Measurements from ENCODE around the gene KIF26A. TPM values are rescaled to one million over a fixed set of nuclear protein-coding genes. Genes with fewer than 3 reads are reported as not detected.

KIF26A gene
- total and polyA plus RNA-seq, 2 of the 4 experiments (the other 2 are of a cell fraction): not detected

DNA sequence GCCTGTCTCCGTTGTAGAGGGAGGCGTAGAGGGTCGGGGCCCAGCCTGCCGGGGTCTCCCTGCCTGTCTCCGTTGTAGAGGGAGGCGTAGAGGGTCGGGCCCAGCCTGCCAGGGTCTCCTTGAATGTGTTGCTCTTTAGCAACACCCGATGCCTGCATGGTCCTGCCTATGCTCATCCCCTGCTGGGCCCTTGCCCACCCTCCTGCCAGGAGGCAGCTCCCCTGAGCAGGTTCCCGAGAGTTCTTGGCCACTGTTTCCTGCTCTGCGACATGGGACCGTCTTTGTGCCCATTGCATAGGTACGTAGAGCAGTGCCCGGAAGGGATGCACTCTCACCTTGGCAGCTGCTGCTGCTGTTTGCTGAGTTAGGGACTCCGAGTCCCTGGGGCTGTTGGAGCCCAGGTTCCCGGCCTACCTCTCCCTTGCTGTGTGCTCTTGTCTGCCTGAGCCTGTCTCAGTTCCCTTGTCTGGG lies 3.3 kb downstream of the KIF26A start:
- no peaks in the 10 kb centered on the region for H3K9me1 ChIP-seq (ENCODE audit: insufficient read depth, low read length)
- no peak overlapping the region for H3K4me2 ChIP-seq (ENCODE audit: low read depth, low read length)
- H3K27ac ChIP-seq (ENCODE audit: insufficient read depth, low read length): no peak overlapping the region
- peaks cover 30% of the 10 kb centered on the region for H3K27me3 ChIP-seq (ENCODE audit: control insufficient read depth, insufficient read depth, low read length)
- in situ Hi-C loops (cut with MboI; ENCODE audit: low sequenced_read_pairs) (no loop called here), dilution Hi-C loops (cut with HindIII; ENCODE audit: low sequenced_read_pairs, unreplicated experiment) (no loop called here), intact Hi-C loops (cut with micrococcal nuclease) (no loop called here)
- DNase-seq (no peak), ATAC-seq (ENCODE audit: low read depth) (no peak)
- CTCF ChIA-PET: no interaction called here
- H3K56ac ChIP-seq (ENCODE audit: extremely low read depth, insufficient read depth, low read length): no peak overlapping the region
- H3K9ac ChIP-seq (ENCODE audit: low read depth, low read length): no peak overlapping the region
- H4K91ac ChIP-seq (ENCODE audit: insufficient read depth, low read depth, low read length): no peak overlapping the region
- no peak overlapping the region for H3K4me3 ChIP-seq (ENCODE audit: insufficient read depth, low read depth, low read length)
- no peak overlapping the region for H2BK5ac ChIP-seq (ENCODE audit: low read depth, low read length, poor library complexity, severe bottlenecking)
- no peaks in the 10 kb centered on the region for H4K20me1 ChIP-seq (ENCODE audit: insufficient read depth, low read length)
- H2AK5ac ChIP-seq (ENCODE audit: low read depth, low read length): no peak overlapping the region
- H2BK15ac ChIP-seq (ENCODE audit: low read depth, low read length): no peak overlapping the region
- no peak overlapping the region for H3K23ac ChIP-seq (ENCODE audit: low read depth, low read length)
- H3K4me1 ChIP-seq (ENCODE audit: control insufficient read depth, insufficient read depth, low read length): no peaks in the 10 kb centered on the region; the same call in 1 of the 2 replicates
- no peak overlapping the region for H2AFZ ChIP-seq (replicated peaks; ENCODE audit: low read length, poor library complexity)
- H2BK20ac ChIP-seq (ENCODE audit: low read depth, low read length): no peak overlapping the region
- no peak overlapping the region for H2BK120ac ChIP-seq (ENCODE audit: low read depth, low read length)
- BruUV-seq (replicated peaks): no TSS peak
- no peaks in the 10 kb centered on the region for H3K79me1 ChIP-seq (ENCODE audit: low read depth in 1 of 2, low read length in 2 of 2)
- H3K18ac ChIP-seq (ENCODE audit: low read depth, low read length): no peak overlapping the region
- H3K4ac ChIP-seq (ENCODE audit: low read depth, low read length): no peak overlapping the region
- no peak overlapping the region for H3K14ac ChIP-seq (replicated peaks; ENCODE audit: low read depth, low read length)
- 64% methylated on average over 7 of the region's 15 CpGs; no CpG with 5 or more reads in 1 of the 2 experiments for whole genome bisulfite sequencing, 2 experiments (ENCODE audit: extremely low coverage in 2 of 2, insufficient read length in 1 of 2)
- H3K9me3 ChIP-seq (ENCODE audit: control insufficient read depth, insufficient read depth, low read length): no peaks in the 10 kb centered on the region
- TF ChIP-seq, protein P1, sequence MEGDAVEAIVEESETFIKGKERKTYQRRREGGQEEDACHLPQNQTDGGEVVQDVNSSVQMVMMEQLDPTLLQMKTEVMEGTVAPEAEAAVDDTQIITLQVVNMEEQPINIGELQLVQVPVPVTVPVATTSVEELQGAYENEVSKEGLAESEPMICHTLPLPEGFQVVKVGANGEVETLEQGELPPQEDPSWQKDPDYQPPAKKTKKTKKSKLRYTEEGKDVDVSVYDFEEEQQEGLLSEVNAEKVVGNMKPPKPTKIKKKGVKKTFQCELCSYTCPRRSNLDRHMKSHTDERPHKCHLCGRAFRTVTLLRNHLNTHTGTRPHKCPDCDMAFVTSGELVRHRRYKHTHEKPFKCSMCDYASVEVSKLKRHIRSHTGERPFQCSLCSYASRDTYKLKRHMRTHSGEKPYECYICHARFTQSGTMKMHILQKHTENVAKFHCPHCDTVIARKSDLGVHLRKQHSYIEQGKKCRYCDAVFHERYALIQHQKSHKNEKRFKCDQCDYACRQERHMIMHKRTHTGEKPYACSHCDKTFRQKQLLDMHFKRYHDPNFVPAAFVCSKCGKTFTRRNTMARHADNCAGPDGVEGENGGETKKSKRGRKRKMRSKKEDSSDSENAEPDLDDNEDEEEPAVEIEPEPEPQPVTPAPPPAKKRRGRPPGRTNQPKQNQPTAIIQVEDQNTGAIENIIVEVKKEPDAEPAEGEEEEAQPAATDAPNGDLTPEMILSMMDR (conservative IDR thresholded peaks at IDR 0.05; ENCODE audit: low read depth, low read length): no peak
- TF ChIP-seq SMC3 (IDR thresholded peaks at IDR 0.05; ENCODE audit: low read depth, low read length): no peak
- TF ChIP-seq MXI1 (IDR thresholded peaks at IDR 0.05; ENCODE audit: borderline replicate concordance, low read depth, low read length): no peak
- no peak for TF ChIP-seq CEBPB (IDR thresholded peaks at IDR 0.05; ENCODE audit: low read depth, low read length)
- TF ChIP-seq, protein P2, sequence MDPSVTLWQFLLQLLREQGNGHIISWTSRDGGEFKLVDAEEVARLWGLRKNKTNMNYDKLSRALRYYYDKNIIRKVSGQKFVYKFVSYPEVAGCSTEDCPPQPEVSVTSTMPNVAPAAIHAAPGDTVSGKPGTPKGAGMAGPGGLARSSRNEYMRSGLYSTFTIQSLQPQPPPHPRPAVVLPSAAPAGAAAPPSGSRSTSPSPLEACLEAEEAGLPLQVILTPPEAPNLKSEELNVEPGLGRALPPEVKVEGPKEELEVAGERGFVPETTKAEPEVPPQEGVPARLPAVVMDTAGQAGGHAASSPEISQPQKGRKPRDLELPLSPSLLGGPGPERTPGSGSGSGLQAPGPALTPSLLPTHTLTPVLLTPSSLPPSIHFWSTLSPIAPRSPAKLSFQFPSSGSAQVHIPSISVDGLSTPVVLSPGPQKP (IDR thresholded peaks at IDR 0.05; ENCODE audit: borderline replicate concordance, low read depth, low read length): no peak
- TF ChIP-seq MAZ (IDR thresholded peaks at IDR 0.05; ENCODE audit: borderline replicate concordance, low read depth, low read length): no peak
- TF ChIP-seq NFE2L2 (IDR thresholded peaks at IDR 0.05; ENCODE audit: low read depth, low read length): no peak
- no peak for TF ChIP-seq BHLHE40 (IDR thresholded peaks at IDR 0.05; ENCODE audit: low read depth, low read length)
- no peak for TF ChIP-seq CHD1 (IDR thresholded peaks at IDR 0.05; ENCODE audit: low read depth, low read length)
- TF ChIP-seq RFX5 (IDR thresholded peaks at IDR 0.05; ENCODE audit: low read depth, low read length): no peak
- no peak for TF ChIP-seq POLR2A (IDR thresholded peaks at IDR 0.05; ENCODE audit: low read depth, low read length)
- TF ChIP-seq, protein P3, sequence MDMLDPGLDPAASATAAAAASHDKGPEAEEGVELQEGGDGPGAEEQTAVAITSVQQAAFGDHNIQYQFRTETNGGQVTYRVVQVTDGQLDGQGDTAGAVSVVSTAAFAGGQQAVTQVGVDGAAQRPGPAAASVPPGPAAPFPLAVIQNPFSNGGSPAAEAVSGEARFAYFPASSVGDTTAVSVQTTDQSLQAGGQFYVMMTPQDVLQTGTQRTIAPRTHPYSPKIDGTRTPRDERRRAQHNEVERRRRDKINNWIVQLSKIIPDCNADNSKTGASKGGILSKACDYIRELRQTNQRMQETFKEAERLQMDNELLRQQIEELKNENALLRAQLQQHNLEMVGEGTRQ (IDR thresholded peaks at IDR 0.05; ENCODE audit: low read depth, low read length): no peak
- no peak for TF ChIP-seq MAFK (IDR thresholded peaks at IDR 0.05; ENCODE audit: low read depth, low read length)
- no peaks in the 10 kb centered on the region for H3K36me3 ChIP-seq (ENCODE audit: control insufficient read depth, insufficient read depth, low read length)
- no peak overlapping the region for H4K5ac ChIP-seq (ENCODE audit: low read depth, low read length)
- H4K8ac ChIP-seq (ENCODE audit: low read depth in 2 of 2, low read length in 2 of 2): no peak overlapping the region
- POLR2A ChIA-PET (ENCODE audit: unreplicated experiment): no interaction called here
- H2AK9ac ChIP-seq (replicated peaks; ENCODE audit: low read depth, low read length, poor library complexity): no peak overlapping the region

All from IMR-90 (cell line).